GM18868 (cell line): Measurements from ENCODE around the gene FBXO24.
"Not testable (repeated sequence)": the region's sequence is repeated elsewhere in the genome, so short reads cannot be mapped to it uniquely, and the experiment has no call there.

Source experiments
- ATAC-seq: cut with Tn5 transposase; IDR thresholded peaks from one replicate; pipeline ENCODE4 v1.9.1; 2021; ENCODE audit warnings: mild to moderate bottlenecking, moderate library complexity; ENCODE audit not compliant: unreplicated experiment

The FBXO24 gene

GRCh38 chr7:100559127-100559526, 27.0 kb upstream of the FBXO24 start:
- ATAC-seq = no peak

DNA sequence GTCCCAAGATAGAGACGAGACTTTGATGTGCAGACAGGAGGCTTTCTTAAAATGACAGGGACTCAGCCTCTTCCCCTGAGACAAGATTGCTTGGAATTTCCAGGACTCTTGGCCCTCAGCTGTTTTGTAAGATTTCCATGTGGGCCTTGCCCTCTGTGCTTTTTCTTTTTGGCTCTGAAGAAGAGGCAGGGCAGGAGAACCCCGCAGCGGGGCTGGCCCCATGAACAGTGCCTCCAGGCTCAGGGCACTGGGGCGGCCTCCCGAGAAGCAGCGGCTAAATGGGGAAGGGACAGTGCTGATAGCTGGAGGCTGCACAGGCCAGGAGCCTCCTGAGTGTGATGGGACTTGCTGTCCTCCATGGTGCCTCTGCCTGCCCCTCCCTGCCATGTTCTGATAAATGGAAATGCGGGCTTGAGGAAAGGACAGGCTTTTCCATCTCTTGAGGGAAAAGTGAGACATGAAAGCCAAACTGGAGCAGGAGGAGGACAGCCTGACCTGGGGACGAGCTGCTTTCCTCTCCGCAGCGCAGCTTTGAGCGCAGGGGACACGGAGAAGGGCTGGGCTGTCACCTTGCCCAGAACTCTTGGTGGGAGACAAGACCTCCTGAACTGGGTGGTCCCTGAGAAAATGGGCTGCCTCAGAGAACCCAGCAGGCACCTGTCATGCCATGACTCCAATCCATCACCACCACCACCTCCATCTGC, 24.5 kb upstream of the FBXO24 start:
- ATAC-seq = no peak

- ATAC-seq = no peak
Measured at GRCh38 chr7:100562195-100563099, 23.7 kb upstream of the FBXO24 start.

GRCh38 chr7:100563100-100563564, 23.0 kb upstream of the FBXO24 start:
- ATAC-seq = no peak

DNA sequence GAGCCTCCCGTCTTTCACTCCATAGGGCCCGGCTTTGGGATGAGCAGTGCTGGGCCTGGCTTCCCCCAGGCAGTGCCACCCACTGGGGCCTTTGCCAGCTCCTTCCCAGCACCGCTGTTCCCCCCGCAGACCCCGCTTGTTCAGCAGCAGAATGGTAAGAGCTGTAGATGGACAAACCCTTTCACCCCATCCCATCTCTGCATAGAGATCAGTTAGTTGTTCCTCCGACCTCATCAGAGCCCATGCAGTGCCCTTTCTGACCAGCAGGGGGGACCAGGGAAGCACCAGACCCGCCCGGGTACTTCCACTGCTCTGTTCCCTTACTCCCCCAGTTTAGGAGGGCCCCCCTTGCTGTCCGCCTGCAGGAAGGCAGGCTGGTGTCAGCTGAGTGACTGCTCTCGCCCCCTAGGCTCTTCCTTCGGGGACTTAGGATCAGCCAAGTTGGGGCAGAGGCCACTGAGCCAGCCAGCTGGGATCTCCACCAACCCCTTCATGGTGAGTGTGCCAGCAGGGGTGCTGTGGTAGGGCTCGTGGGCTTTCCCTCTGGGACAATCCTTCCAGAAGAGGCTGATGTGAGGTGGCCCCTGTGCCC, 22.2 kb upstream of the FBXO24 start:
- no peak for ATAC-seq

DNA sequence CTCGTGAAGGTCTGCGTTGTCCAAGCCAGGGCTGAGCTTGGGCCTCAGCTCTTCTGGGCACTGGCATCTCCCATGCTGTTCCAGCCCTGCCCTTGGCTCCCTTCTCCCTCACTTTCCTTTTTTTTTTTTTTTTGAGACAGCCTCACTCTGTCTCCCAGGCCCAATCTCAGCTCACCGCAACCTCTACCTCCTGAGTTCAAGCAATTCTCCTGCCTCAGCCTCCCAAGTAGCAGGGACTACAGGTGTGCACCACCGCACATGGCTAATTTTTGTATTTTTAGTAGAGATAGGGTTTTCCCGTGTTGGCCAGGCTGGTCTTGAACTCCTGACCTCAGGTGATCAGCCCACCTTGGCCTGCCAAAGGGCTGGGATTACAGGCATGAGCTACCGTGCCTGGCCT, 21.7 kb upstream of the FBXO24 start:
- ATAC-seq = not testable (repeated sequence)

DNA sequence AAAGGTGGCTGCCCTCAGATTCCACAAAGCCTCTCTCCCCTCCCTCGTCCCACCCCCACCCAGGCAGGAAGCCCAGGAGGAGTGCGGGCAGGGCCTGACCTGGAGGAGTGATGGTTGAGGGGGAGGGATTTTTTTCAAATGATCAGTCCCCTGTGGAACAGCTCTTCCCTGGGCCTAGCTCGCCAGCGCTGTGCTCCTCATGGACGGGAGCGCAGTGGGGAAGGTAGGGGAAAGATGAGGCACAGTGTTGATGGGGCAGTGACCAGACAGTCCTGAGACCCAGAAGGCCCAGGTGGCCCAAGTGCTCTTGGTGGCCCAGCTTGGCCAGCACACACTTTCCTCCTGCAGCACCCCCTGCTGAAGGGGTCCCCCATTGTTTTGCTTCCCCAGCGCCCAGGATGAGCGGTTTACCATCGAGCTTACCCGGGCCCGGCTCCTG, 21.0 kb upstream of the FBXO24 start:
- no peak for ATAC-seq

DNA sequence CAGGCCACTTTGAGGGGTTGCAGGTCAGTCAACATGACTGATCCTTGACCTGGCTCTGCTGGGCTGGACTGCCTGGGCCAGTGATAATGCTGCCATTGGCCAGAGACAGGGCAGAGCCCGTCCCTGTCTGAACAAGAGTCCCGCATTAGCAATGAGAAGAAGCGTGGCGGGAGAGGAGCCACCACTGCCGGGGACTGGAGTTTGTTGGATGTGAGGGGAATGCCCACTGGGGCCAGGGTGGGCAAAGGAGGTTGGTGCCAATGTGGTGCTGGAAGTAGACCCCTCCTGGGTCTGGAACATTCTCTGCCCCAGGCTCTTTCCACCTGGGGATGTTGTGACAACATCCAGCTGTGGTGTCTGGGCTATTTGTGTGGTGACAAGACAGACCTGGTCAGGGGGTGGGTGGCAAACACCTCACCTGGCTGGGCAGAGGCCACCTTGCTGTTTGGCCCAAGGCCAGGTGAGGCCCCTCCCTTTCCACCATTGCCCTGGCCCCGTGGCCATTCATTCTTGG, 20.1 kb upstream of the FBXO24 start:
- no peak for ATAC-seq

GRCh38 chr7:100567031-100567730, 18.9 kb upstream of the FBXO24 start:
- ATAC-seq = no peak

DNA sequence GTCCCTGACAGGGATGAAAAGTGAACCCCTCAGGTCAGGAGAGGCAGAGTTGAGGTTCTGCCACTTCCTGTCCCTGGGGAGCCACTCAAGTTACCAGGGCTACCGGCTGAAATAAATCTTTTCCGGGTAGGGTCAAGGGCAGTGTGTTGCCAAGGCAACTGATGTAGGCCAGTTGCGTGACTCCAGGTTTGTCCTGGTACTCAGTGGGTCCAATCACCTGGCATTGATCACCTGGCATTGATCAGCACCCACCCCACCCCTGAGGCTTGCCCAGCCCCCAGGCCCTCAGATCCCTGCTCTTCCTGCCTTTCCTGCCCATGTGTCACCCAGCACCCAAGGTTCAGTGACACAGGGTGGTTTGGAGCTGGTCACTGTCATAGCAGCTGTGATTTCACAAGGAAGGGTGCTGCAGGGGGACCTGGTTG, 18.4 kb upstream of the FBXO24 start:
- ATAC-seq = no peak

DNA sequence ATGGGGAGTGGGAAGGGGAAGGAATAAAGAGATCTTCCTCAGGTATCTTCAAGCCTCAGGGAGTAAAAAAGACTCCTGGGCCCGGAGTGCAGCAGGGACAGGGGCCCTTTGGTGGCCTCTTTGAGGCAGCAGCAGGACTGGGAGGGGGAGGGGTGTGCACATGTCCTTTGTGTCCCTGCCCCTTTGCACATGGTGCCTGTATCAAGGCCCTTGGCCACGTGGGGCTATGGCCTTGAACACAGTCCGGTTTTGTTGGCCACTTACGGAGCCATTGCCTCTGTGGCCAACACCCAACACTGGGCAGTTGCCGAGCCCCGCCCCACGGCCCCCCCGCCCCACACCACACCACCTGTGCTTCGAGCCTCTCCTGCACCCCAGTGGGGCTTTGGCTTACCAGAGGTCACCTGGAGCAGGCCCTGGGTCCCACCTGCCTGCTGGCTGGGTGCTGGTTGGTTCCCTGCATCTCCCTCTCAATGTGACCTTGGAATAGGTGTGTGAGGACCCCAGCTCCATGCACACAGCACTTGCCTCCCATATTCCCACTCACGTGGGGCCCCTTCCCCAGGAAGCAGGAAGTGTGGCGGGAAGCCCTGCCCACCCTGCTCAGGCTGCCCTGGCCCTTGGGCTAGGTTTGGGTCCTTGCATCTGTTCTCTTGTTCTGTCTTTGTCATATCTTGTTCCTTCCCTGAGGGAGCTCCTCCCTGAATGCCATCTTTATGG, 17.8 kb upstream of the FBXO24 start:
- ATAC-seq = no peak

DNA sequence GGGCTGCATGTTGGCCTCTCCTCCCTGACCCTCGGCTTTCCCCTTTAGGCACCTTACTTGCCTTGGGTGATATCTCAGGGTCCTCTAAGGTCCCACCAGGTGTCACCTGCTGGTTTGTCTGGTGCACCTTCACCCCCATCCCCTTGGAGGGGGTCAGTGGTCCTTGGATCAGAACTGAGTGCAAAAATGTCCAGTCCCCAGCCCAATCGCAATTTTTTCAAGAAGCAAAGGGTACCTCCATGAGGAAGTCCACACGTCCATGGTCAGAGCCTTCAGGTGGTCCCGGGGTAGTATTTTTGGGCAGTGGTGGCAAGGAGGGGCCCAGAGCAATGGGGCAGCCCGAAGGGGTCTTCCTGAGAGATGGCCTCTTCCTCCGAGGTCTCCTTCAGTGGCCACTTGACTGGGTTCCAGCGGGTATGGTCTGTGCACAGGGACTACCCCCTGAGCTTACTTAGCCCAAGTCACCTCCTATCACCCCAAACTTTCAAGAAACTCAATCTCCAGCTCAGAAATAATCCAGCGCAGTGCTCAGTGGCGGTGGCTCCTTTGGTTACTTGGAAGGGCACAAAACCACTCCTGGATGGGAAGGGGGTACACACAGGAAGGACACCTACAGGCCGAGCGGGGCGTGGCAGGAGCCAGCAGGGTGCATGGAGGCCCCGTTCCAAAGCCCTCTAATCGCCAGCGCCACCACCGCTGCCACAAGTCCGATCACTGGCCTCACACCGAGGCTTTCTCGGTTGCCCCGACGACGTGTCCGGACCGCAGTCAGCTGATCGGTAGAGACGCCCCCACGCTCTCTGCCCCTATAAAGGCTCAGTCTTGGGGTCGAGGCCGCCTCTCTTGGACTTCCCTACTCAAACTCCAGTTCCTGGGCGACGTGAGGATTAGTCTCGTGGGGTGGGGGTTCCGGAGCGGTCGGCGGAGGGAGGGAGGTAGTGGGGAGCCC, 17.0 kb upstream of the FBXO24 start:
- no peak for ATAC-seq

DNA sequence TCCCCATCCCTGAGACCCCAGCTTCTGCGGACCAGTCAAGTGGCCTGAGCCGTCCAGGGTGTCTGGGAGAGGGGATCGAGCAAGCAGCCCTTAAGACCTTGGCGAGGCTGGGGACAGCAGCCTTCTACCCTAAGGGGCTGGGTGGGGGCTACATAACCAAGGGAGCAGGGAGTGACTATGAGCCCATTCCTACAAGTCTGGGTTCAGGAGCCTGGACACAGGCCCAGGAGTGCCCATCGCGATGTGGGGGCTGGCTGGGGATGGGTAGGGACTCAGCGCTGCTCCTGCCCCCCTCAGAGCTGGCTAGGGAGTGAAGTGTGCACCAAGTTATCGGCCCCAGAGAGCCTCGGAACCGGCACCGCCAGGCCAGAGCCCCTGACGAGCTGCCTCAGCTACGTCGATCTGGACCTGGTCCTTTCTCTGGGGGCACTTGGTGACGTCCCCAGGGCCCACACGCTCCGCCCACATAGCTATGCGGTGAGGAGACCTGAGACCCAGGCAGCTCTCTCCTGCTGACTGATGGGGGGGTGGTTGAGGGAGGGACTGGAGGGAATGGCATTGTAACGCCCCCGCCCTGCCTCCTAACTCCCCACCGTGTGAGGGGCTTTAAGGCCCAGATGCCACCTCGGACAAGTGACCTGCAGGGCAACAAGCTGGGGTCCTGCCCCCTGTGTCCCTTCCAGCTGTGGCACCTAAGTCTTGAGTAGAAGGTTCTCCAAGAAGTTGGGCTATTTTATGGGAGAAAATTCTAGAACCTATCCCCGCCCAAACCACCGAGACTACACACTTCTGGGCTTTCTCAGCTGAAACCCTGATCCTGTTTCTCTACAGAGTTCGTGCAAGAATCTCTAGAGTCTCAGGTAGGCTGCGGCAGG, 14.9 kb upstream of the FBXO24 start:
- ATAC-seq = no peak

- no peak for ATAC-seq
Measured at GRCh38 chr7:100571829-100572116, 14.4 kb upstream of the FBXO24 start.

GRCh38 chr7:100572281-100572948, 13.7 kb upstream of the FBXO24 start:
- no peak for ATAC-seq

DNA sequence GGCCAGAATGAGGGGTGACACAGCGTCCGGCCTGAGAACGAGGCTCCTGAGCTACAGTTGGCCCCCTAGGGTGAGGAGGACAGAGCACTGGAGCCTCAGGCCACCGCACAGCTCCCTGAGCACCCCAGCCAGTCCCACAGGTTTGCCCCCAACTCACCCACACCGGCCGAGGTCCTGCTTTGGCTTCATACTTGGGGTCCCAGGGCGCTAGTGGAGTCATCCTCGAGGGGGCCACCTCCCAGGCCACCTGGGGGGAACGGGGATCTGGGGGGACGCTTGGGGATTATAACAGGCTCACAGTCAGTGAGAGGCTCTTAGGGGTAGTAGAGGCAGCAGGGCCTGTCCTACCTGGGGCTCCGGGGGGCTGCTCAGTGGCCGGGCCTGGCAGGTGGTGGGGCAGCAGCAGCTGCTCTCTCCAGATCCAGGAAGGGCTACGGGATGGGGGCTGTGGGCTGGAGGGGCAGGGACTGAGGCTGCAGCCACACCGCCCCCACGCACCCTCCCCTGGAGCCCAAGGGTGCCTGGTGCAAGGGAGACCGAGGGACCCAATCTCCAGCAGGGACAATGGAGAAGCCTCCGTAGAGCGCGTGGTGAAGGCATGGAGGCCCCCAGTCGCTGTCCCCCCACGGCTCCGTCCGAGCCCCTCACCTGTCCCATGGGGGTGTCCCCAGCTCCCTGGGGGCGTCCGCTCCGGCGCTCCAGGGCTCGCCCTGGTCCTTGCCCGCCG, 13.0 kb upstream of the FBXO24 start:
- no peak for ATAC-seq
